SHP77 (cell line): ENCODE results near the gene LRTM1.

Source experiments
- DNase-seq, 2 experiments: peaks; one replicate each; lab custom pipeline; 2025; lab: John Stamatoyannopoulos, UW

The LRTM1 gene

DNA sequence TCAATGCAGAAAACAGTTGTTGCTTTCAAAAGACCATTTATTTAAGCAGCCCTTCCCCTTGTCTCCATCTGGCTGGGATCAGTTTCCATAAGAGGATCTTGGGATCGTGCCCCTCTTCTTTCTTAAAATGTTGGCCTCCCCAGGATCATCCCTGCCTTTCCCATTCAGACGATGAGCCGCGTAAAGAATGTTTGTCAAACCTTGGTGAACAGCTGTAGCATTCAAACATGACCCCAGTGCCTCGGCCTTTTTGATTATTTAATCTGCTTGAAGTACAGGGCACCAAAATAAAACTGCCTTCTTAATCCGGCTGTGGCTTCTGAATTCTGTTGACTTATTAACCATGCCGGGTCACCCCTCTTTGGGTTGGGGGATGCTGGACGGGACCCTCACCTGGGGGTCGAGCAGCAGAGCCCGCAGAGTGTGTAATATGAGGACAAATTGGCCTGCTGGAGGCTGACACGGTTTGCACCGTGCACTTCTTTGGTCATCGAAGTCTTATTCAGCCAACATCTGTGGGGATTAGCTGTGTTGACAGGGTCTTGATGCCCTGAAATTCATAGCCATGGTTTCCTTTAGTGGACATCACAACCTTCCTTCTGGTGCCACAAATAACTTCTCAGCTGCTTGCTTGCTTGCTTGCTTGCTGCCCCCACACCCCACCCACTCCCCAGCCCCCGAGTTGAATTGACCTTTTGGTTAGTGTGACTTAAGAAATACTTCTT is at the start of gene LRTM1:
TSS of gene LRTM1 (minus strand) at position 14 of the 725 bp plus-strand sequence. CDS start 148 bp downstream, outside the sequence.
- no peak for DNase-seq

DNA sequence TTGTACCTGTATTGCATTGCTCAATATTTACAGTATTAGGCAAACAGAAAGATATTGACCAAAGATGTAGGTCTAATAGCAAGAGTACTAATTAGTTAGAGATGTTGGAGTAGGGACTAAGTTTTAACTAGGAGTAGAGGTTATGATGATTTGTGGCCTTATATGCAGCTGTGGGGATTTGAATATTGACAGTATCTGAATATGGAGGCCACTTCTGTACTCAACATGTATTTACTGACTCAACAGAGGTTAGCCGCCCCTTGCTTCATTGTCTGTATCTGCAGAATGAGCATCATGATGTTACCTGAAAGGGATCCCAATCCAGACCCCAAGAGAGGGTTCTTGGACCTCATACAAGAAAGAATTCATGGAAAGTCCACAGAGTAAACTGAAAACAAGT is 49.6 kb upstream of the LRTM1 start:
- DNase-seq = no peak

DNA sequence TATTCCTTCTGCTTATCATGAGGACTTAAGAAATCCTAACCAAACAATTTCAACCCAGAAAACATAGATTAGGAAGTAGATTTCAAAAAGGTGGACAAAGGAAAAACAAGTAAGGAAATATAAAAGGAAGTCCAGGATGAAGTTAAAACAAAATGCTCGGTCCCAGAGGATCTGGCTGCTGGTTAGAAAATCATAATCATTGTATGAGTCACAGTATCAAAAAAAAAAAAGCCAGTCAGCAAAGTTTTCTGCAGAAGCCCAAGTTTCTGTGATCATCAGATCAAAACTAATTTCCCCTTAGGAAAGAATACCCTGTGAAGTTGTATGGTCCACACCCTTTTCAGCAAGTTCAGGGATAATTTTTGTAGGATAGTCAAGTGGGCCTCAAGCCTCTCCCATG is 43.0 kb upstream of the LRTM1 start:
- DNase-seq = no peak

DNA sequence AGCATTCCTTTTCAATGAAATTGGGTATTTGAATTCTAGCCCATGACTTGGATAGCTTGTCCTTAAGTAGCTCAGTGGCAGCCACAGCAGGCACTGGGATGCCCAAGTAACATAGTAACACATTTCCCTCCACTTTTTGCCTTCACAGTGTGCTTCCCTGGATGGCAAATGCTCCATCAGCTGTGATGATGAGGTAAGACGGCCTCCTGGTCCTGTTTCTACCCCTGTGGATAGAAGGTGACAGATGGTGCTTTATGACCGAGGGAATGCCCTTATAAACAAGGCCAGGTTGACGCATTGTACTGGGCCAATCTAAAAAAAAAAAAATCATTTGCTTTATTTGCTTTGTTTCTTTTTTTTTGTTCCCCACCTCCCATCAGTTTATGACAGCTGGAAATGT is 41.8 kb upstream of the LRTM1 start:
- no peak for DNase-seq

DNA sequence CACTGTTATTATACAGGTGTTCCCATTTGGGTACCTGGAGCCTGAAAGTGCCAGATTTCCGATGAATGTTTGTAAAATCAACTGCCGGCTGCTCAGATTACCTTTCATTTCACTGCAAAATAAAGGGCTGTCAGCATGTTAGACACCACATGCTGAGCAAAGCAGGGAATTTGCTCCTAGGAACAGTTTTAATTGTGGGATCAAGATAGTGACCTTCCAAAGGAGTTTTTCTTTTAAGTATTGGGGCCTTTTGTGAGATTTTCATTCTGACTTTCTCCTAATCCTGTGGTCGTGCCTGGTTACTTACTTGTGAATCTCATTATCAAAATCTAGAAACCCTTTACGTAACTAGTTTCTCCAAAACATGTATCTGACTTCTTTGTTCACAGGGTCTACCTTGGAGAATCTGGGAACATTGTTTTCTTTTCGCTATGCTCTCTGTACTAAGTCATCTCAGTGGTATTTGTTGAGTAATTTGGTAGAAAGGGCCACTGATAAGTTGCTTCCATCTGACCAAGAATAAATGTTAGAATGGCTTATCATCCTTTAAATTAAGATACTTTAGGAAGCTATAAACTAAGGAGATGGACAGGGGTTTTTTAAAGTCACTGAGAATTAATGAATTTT is 40.8 kb upstream of the LRTM1 start:
- no peak for DNase-seq

GRCh38 chr3:54967731-54968161 is 39.9 kb upstream of the LRTM1 start:
- no peak for DNase-seq

DNA sequence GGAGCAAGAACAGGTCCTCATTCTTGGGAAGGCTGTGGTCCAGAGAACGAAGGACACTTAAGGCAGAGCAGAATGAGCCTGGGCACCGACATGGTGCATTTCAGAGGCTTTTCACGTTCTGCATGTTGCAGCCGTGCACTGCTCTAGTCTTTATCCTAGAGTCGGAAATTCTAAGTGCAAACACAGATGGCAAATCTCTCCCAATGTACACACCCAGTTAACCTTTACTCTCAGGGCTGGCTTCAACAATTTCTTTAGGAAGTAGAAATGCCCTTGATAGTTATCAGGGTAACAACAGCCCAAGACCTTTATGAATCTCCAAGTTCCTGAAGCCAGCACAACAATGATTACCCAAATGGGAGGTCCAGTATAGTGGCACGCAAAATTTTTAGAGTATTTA is 39.1 kb upstream of the LRTM1 start:
- DNase-seq = no peak

DNA sequence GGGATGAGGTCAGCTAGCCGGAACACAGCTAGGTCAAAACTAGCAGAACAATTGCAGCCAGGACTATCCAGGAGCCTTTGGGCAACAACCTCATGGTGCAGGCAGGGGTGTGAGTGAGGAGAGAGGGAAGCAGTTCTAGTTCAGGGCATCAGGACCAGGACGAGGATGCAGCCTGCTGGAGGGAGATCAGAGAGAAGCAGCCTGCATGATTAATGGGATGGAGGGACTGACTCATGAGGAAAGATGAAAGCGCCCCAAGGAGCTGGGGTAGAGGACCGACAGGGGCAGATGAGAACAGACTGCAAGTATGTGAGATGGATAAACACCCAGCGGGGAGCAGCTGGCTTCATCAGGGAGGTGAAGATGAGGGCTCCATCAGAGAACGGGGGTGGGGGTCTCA is 37.9 kb upstream of the LRTM1 start:
- DNase-seq = no peak

DNA sequence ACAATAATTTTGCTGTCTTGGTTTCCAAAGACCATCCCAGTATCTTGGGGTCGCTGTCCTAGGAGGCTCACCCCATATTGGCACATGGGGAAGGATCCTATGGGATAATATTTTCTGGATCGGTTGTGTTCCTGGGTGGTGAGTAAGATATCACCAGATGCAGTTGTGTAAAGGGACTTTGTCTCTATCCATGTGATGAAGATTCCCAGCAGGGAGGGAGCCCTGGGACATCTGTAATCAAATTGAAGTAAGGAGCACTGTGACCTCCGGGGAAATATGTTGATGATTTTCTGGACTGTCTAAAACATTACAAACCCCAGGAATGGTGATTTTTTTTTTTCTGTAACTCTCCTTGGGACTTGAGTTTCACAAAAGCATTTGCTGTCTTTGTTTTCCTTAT is 36.2 kb upstream of the LRTM1 start:
- no peak for DNase-seq

- DNase-seq = no peak
Measured at GRCh38 chr3:54963641-54964040, 35.8 kb upstream of the LRTM1 start.

GRCh38 chr3:54962200-54962599 is 34.3 kb upstream of the LRTM1 start:
- DNase-seq = no peak

- DNase-seq = no peak
Measured at GRCh38 chr3:54960701-54961100, 32.8 kb upstream of the LRTM1 start.

DNA sequence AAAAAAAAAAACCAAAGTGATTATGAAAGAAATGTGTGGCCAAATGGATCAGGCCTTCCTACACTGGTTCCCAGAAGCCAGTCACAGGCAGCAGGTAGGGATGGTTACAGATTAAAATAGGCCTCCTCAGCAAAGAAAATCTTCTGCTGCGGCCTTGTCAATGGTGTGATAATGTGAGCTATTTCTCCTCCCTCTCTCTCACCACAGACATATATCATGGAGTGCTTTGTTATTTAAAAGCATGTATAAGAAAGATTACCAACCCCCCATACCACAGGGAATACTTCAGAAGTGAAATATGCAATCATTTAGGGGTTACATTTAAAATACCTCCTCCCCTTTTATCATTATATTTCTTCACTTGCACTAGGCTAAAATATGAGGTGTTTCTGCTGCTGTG is 32.2 kb upstream of the LRTM1 start:
- DNase-seq = no peak

DNA sequence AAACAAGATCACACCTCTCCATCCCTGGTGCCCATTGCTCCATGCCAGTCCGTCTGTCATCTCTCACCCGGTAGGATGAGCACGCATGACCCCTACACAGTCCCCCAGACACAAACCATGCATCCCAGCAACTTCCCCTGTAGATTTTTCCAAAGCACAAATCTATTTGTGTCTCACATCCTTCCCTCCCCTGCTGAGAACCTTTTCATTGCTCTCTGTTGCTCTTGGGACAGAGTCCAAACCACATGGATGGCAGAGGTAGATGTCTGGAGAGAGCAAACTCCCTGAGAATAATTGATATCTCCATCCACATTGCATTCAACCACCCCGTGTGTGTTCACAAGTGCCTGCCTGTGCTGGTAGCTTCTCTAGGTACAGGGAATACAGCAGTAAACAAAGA is 29.9 kb upstream of the LRTM1 start:
- DNase-seq = no peak

GRCh38 chr3:54955941-54956340 is 28.1 kb upstream of the LRTM1 start:
- no peak for DNase-seq

DNA sequence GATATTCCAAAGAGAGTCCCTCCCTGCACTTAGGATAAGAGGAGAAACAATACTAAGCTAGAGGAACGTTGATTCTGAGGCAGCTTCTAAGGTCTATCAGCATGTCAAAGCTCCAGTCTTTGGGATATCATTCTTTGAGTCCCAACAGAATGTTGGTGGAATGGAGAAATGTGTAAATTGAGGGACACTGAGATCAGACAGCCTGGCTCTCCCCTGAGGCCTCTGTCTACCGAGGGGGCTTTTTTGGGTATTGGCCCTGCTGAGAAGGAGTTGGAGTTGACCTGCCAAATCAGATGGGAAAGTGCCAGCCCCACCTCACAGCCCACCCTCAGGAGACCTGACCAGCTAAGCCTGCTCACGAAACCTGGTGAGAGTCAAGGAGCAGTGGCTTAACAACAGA is 27.6 kb upstream of the LRTM1 start:
- DNase-seq = no peak

DNA sequence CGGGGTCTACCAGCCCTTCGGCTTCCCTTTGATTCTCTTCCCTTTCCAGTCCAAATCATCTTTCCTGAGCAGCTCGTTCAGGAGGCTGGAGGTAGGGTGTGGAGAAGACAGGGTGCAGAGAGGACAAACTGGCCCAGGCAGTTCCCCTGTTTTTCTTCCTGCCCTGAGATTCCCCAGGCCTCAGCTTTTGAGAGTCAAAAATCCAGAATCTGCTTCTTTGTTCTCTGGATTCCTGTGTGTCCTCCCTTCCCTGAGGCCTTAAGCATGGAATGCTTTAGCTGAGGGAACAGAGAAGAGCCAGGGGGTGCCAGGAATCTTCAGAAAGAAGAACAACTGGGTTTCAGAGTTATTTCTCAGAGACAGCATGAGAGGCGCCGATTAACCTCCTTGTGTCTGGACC is 26.7 kb upstream of the LRTM1 start:
- DNase-seq = no peak

- no peak for DNase-seq
Measured at GRCh38 chr3:54954022-54954421, 26.2 kb upstream of the LRTM1 start.

GRCh38 chr3:54951405-54951804 is 23.5 kb upstream of the LRTM1 start:
- DNase-seq = peak in 1 of 2 experiments; percentile 11

GRCh38 chr3:54950391-54951003 is 22.6 kb upstream of the LRTM1 start:
- no peak for DNase-seq

DNA sequence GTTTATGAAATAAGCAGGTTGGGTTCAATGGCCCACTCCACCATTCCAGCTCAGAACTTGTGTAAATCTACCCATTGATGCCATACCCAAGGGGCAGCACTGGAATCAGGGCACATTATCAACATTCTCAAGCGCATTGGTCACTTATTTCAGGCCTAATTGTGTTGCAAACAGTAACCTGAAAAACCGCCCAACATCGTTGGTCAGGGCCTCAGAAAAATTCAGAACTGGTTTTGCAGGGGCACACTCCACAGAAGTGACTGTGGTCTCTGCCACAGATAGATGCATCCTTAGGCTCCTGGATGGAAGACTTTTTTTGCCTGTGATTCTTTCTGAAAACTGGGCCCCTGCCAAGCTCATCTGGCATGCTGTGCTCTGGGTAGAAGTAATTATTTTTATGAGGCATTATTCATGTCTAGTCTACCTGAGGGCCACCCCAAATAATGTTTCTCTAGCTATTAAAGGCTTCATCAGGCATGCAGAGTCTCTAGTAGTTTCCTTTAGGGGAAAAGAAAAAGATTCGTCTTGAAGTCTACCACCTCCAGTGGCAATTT is 21.7 kb upstream of the LRTM1 start:
- DNase-seq = no peak

GRCh38 chr3:54941690-54942362 is 14.0 kb upstream of the LRTM1 start:
- no peak for DNase-seq

DNA sequence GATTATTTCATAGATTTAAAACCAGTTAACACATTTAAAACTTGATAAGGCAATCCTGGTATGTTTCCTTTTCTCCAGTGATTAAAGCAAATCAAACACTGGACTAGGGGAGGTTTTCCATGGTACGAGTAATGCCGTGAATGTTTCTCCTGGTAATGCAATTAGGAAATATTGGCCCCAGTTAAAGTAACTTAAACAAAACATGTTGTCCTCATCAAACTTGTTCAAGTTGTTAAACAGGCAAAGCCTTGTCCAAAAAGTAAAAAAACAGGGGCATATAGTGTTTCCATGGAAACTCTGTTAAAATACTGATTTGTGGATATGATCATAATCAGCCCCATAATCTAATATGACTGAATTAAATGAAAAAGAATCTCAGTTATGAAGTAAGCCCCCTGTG is 13.1 kb upstream of the LRTM1 start:
- no peak for DNase-seq
